Measurements from ENCODE around the gene SLC5A1.
"Not testable (repeated sequence)": the region's sequence is repeated elsewhere in the genome, so short reads cannot be mapped to it uniquely, and the experiment has no call there.

SLC5A1 gene

GRCh38 chr22:32142600-32142999 lies 99.5 kb downstream of the SLC5A1 start:
- DNase-seq (ENCODE audit: low spot score) = no peak
- TF ChIP-seq, protein P1, sequence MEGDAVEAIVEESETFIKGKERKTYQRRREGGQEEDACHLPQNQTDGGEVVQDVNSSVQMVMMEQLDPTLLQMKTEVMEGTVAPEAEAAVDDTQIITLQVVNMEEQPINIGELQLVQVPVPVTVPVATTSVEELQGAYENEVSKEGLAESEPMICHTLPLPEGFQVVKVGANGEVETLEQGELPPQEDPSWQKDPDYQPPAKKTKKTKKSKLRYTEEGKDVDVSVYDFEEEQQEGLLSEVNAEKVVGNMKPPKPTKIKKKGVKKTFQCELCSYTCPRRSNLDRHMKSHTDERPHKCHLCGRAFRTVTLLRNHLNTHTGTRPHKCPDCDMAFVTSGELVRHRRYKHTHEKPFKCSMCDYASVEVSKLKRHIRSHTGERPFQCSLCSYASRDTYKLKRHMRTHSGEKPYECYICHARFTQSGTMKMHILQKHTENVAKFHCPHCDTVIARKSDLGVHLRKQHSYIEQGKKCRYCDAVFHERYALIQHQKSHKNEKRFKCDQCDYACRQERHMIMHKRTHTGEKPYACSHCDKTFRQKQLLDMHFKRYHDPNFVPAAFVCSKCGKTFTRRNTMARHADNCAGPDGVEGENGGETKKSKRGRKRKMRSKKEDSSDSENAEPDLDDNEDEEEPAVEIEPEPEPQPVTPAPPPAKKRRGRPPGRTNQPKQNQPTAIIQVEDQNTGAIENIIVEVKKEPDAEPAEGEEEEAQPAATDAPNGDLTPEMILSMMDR (IDR thresholded peaks at IDR 0.05; ENCODE audit: borderline replicate concordance, control extremely low read depth, extremely low read depth, insufficient read depth, missing control alignments) = no peak
- in situ Hi-C loops (cut with MboI; ENCODE audit: low sequenced_read_pairs, unreplicated experiment) = no loop called here

GRCh38 chr22:32144496-32145274 lies 101.6 kb downstream of the SLC5A1 start:
- no peak for DNase-seq (ENCODE audit: low spot score)
- in situ Hi-C loops (cut with MboI; ENCODE audit: low sequenced_read_pairs, unreplicated experiment) = no loop called here
- TF ChIP-seq, protein P1 (IDR thresholded peaks at IDR 0.05; ENCODE audit: borderline replicate concordance, control extremely low read depth, extremely low read depth, insufficient read depth, missing control alignments) = no peak

GRCh38 chr22:32147128-32147527 lies 104.1 kb downstream of the SLC5A1 start:
- DNase-seq (ENCODE audit: low spot score); in situ Hi-C loops (cut with MboI; ENCODE audit: low sequenced_read_pairs, unreplicated experiment): not testable (repeated sequence)

- in situ Hi-C loops (cut with MboI; ENCODE audit: low sequenced_read_pairs, unreplicated experiment); DNase-seq (ENCODE audit: low spot score): not testable (repeated sequence)
Observed at GRCh38 chr22:32148372-32148771, 105.3 kb downstream of the SLC5A1 start.

DNA sequence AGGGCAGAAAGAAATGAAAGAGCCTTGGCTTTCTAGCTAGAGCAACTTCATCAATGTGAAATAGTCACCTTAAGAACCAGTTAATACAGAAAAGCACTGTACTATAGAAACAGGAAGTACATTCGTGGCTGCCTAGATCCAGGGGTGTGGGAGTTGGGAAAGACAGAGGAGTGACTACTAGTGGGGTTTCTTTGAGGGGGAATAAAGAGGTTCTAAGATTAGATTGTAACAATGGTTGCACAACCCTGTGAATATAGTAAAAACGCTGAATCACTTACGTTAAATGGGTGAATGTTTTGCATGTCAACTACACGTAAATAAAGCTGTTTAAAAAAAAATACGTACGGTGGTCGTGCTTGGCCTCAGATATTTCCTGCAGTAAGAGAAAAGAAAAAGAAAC lies 107.6 kb downstream of the SLC5A1 start:
- in situ Hi-C loops (cut with MboI; ENCODE audit: low sequenced_read_pairs, unreplicated experiment); DNase-seq (ENCODE audit: low spot score): not testable (repeated sequence)

- in situ Hi-C loops (cut with MboI; ENCODE audit: low sequenced_read_pairs, unreplicated experiment); DNase-seq (ENCODE audit: low spot score): not testable (repeated sequence)
Observed at GRCh38 chr22:32151641-32152040, 108.6 kb downstream of the SLC5A1 start.

GRCh38 chr22:32154727-32155126 lies 111.7 kb downstream of the SLC5A1 start:
- DNase-seq (ENCODE audit: low spot score); in situ Hi-C loops (cut with MboI; ENCODE audit: low sequenced_read_pairs, unreplicated experiment): not testable (repeated sequence)

DNA sequence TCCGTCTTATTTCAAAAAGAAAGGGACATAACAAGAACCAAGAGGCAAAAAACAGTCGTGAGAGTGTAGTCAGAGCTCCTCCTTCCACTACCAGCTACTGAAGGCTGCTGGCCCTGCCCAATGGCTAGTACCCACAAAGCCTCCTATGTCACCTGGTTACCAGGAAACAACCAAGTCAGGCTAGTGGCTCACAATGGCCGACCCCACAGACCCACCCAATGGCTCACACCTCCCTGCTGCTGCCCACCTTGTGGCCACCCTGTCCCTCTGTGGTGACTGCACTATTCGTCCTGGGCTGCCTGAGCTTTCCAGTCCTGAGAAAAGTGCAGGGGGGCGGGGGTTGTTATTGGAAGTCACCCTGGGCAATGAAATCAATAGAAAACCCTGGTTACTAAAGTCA lies 114.6 kb downstream of the SLC5A1 start:
- DNase-seq (ENCODE audit: low spot score); in situ Hi-C loops (cut with MboI; ENCODE audit: low sequenced_read_pairs, unreplicated experiment): not testable (repeated sequence)

DNA sequence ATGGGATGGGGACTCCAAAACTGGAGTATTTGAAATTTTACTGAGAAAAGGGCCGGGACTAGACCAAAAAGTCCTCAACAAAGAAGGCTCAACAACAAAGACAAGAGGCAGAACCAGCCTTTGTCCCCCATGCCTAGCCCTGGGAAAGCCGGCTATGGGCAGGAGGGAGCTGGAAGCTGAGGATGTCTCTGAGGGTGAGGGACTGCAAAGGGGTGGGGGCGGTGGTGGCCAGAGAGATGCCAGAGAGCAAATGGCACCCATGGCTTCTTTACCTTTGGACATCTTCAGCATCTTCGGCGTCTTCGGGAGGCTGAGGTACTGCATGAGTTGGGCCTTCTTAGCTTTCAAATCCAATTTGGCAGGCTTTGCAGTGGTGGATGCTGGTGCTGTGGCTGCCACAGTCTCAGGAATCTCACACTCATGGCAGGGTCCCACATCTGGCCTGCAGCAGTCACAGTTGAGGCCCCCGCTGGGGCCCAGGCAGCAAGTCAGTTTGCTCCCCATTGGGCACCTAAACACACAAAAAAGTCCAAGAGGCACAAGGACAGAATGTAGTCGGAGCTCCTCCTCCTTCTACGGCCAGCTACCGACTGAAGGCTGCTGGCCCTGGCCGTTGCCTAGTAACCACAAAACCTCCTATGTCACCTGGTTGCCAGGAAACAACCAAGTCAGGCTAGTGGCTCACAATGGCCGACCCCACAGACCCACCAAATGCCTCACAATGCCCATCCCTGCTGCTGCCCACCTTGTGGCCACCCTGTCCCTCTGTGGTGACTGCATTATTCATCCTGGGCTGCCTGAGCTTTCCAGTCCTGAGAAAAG lies 115.9 kb downstream of the SLC5A1 start, which contains the start of gene C22orf42:
TSS of gene C22orf42 (minus strand) at position 592 of the 822 bp plus-strand sequence. CDS start at position 504, 88 bp downstream.
- DNase-seq (ENCODE audit: low spot score) = no peak
- in situ Hi-C loops (cut with MboI; ENCODE audit: low sequenced_read_pairs, unreplicated experiment) = no loop called here

DNA sequence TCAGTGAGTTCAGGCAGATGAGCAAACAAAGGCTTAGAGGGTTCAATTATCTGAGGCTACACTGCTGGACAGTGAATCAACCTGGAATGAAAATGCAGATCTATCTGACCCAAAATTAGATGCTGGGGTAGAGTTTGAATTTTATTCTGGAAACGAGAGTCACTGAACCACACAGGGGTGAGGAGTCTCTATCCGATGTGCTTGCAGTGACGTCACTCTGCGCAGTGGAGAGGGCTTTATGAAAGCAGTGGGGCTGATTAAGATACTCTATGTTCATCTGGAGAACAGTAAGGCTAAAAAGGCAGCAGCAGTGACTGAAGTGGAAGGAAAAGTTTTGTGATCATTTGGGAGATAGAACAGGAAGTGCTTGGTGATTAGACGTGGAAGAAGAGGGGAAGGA lies 117.3 kb downstream of the SLC5A1 start:
- in situ Hi-C loops (cut with MboI; ENCODE audit: low sequenced_read_pairs, unreplicated experiment); DNase-seq (ENCODE audit: low spot score): not testable (repeated sequence)

More for the DNA sequence above, 115.9 kb downstream of the SLC5A1 start, which contains the start of gene C22orf42:
- TF ChIP-seq, protein P1 (IDR thresholded peaks at IDR 0.05; ENCODE audit: borderline replicate concordance, control extremely low read depth, extremely low read depth, insufficient read depth, missing control alignments) = no peak
